Esophagus squamous epithelium (tissue), 4 donors: ENCODE data around the gene GNB1L.

ENCODE experiments used
- CTCF ChIP-seq, 6 experiments: fragments of 450-650 bp in 4 of 6; fragments of 200-600 bp in 2 of 6; sonication (generic) in 2 of 6; IDR thresholded peaks; one replicate each; pipeline ENCODE4 v1.5.1; 2016 to 2019; ENCODE audit warnings: antibody characterized with exemption in 6 of 6, mild to moderate bottlenecking in 4 of 6, moderate library complexity in 4 of 6
- POLR2A ChIP-seq, 4 donors: fragments of 450-650 bp; IDR thresholded peaks; one replicate each; pipeline ENCODE4 v1.6.1; 2017; ENCODE audit warnings: antibody characterized with exemption in 4 of 4, mild to moderate bottlenecking in 4 of 4, moderate library complexity in 3 of 4

GRCh38 chr22:19800761-19801244 lies 53.9 kb downstream of the GNB1L start:
- TF ChIP-seq POLR2A (IDR thresholded peaks at IDR 0.05) (no peak), CTCF (IDR thresholded peaks at IDR 0.05) (no peak)
